Measurements from ENCODE around the gene SLC12A9.
"Not testable (repeated sequence)": the region's sequence is repeated elsewhere in the genome, so short reads cannot be mapped to it uniquely, and the experiment has no call there.

Gene SLC12A9

DNA sequence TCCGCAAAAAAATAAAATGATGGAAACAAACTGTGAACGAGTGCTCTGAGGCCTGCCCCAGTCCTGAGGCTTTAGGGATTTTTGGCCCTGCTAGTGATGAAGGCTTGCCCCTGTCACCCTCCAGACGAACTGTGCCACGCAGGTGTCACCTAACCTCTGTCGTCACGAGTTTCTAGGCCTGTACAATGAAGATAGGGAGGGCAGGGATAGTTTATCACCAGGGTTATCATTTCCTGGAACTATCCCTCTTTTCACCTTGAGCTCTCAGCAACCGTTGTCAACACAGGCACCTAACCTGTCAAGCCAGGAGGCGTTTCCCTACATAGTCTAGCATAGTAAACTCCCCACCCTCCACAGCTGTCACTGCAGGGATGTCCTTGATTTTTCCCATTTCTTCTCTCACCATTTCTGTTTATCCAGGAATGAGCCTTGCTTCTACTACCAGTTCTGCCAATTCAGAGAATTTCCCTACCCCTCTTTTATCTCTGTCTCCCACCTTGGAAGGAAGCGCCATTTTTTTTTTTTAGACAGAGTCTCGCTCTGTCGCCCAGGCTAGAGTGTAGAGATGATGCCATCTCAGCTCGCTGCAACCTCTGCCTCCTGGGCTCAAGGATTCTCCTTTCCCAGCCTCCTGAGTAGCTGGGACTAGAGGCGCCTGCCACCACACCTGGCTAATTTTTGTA lies 45.4 kb downstream of the SLC12A9 start:
- DNase-seq (ENCODE audit: low spot score) = peak; percentile 35

DNA sequence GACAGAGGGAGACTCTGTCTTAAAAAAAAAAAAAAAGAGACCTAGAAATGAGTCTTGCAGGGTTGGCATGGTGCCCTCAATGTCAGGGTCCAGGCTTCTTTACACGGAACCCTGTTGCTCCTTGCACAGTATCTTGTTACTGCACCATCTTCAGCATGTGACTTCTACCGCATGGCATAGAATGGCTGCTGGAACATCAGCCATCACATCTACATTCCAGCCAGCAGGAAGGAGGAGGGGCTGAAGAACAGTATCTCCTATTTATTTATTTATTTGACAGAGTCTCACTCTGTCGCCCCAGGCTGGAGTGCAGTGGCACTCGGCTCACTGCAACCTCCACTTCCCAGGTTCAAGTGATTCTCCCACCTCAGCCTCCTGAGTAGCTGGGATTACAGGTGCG lies 46.9 kb downstream of the SLC12A9 start:
- no peak for DNase-seq (ENCODE audit: low spot score)

DNA sequence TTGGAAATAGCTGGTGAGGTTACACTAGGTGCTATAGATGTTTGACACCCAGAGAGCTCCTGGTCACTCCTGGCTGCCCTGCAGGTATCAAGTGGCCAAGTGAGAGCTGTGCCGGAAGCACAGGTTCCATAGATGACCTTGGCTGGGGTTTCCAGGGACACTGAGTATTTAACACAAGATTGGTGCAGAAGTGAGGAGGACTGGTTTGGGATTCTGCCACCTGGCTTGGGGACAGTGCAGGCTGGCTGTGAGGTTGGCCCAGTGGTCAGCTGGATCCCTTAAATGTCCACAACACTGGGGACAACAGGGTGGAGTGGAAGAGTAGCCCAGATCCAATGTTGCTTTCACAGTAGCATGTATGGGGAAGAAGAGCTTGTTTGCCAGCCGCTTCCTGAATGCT lies 48.5 kb downstream of the SLC12A9 start:
- DNase-seq (ENCODE audit: low spot score) = no peak

DNA sequence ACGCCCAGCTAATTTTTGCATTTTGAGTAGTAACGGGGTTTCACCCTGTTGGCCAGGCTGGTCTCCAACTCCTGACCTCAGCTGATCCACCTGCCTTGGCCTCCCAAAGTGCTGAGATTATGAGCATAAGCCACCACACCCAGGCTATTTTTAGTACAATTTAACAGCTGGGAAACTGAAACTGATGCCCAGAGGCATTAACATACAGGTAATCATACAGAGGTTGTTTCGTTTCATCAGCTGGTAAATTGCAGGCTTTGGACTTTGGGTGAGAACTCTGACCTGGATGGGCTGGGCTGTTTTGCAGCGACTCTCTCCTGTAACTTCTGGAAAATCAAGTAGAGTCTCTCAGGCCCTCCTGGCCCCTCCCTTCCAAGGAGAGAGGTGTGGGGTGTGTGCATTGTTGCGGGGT lies 49.4 kb downstream of the SLC12A9 start:
- DNase-seq (ENCODE audit: low spot score) = no peak

DNA sequence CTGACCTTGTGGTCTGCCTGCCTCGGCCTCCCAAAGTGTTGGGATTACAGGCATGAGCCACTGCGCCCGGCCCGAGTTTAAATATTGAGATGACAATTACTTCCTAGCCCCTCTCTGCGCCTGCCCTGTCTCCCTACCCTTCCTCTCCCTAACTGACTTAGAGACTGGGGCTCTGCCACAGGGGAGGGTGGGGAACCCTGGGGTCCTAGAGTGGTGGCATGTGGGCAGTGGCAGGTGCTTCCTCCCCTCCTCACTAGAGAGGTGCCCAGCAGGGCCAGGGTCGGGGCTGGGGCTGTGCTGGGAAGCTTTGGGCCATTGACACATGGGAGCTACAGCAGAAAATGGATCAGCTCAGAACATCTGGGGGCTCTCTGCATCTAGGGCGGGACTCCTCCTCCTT lies 50.1 kb downstream of the SLC12A9 start:
- no peak for DNase-seq (ENCODE audit: low spot score)

DNA sequence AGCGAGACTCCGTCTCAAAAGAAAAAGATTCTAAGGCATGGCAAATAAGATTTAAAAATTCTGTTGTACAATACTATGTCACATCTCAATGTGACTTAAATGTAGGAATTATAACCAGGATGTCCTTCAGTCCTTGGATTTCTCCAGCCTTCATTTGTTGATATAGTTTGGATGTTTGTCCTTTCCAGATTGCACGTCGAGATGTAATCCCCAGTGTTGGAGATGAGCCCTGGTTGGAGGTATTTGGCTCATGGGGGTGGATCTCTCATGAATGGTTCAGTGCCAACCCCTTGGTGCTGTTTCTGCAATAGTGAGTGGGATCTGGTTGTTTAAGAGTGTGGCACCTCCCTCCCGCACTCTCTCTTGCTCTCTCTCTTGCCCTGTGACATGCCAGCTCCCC lies 56.0 kb downstream of the SLC12A9 start:
- DNase-seq (ENCODE audit: low spot score) = no peak

DNA sequence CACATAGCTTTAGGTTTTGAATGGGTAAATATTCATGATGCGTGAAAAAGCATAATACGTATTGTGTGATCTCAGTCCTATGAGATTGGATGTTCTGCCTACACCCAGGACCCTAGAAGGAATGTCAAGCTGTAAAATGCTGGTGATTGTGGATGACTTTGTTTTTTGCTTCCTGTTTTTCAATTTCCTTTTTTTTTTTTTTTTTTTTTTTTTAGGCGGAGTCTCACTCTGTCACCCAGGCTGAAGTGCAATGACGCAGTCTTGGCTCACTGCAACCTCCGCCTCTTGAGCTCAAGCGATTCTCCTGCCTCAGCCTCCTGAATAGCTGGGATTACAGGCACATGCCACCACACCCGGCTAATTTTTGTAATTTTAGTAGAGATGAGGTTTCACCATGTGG lies 57.9 kb downstream of the SLC12A9 start:
- DNase-seq (ENCODE audit: low spot score) = not testable (repeated sequence)

DNA sequence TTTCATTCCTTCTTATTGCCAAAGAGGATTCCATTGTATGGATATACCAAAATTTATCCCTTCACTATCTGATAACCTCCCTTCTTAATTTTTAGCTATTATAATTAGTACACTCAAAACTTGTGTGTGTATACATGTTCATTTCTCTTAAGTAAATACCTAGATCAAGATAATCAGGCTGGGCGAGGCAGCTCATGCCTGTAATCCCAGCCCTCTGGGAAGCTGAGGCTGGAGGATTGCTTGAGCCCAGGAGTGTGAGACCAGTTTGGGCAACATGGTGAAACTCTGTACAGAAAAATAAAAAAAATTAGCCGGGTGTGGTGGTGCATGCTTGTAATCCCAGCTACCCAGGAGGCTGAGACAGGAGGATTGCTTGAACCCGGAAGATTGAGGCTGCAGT lies 59.0 kb downstream of the SLC12A9 start:
- no peak for DNase-seq (ENCODE audit: low spot score)

DNA sequence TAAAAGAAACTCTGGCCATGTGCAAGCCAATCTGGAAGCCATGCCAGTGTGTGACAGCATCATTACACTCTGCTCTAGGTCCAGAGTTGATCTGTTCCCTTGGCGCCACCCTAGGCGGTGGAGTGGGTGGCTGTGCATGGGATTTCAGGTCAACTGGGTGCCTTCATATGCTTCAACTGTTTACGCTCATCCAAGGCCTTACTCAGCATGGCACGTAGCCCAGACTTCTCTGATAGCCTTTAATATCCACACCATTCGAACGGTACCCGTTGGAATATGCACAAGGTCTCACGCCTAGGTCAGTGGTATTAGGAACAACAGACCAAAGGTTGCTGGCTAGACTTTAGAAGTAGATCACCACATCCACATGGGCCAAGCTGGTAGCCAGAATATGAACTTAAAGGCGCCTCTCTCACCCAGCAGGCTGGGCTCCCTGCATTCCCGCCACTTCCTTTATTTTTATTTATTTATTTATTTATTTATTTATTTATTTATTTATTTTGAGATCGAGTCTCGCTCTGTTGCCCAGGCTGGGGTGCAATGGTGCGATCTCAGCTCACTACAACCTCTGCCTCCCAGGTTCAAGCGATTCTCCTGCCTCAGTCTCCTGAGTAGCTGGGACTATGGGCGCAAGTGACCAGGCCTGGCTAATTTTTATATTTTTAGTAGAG lies 61.8 kb downstream of the SLC12A9 start:
- DNase-seq (ENCODE audit: low spot score) = peak; percentile 20

DNA sequence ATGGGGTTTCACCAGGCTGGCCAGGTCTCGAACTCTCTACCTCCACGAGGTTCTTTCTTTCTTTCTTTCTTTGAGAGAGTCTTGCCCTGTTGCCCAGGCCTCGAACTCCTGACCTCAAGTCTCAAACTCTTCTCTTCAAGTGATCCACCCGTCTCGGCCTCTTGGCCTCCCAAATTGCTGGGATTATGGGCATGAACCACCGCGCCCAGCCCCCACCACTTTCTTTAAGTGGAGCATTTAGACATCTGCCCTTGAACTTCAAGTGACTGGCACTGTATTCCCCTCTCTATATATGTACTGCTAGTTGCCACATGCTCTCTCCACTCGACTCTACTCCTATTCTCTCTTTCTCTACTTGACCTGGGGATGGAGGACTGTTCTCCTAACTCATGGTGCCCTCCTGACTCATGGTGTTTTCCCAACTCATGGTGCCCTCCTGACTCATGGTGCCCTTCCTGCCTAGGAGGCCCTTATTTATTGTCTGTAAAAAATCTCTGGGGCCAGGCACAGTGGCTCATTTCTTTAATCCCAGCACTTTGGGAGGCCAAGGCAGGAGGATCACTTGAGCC lies 62.5 kb downstream of the SLC12A9 start:
- no peak for DNase-seq (ENCODE audit: low spot score)
